Hepatocyte (in vitro differentiated cells): ENCODE data around the gene TDP2. TPM values are rescaled to one million over a fixed set of nuclear protein-coding genes. Genes with fewer than 3 reads are reported as not detected.

Experiments used
- DNase-seq: peaks from one replicate; pipeline ENCODE4 v3.0.0-alpha.2; 2016; ENCODE audit warnings: low spot score
- H2AFZ ChIP-seq: fragments of 200-600 bp; sonication (generic); 2 replicates; pipeline ENCODE4 v1.6.0; 2016; ENCODE audit warnings: antibody characterized with exemption, mild to moderate bottlenecking
- H3K27ac ChIP-seq: fragments of 200-600 bp; sonication (generic); 2 replicates; pipeline ENCODE4 v1.5.1; 2016; ENCODE audit warnings: mild to moderate bottlenecking
- H3K27me3 ChIP-seq: fragments of 200-600 bp; sonication (generic); 2 replicates; pipeline ENCODE4 v1.6.1; 2016
- H3K36me3 ChIP-seq: fragments of 200-600 bp; sonication (generic); replicated peaks from 2 replicates; pipeline ENCODE4 v1.5.1; 2016; ENCODE audit warnings: low read depth; ENCODE audit not compliant: insufficient read depth
- H3K4me1 ChIP-seq: fragments of 200-600 bp; sonication (generic); 2 replicates; pipeline ENCODE4 v1.5.1; 2016; ENCODE audit warnings: mild to moderate bottlenecking, moderate library complexity; ENCODE audit not compliant: insufficient read depth
- H3K4me2 ChIP-seq: fragments of 200-600 bp; sonication (generic); 2 replicates; pipeline ENCODE4 v1.6.0; 2016
- H3K4me3 ChIP-seq: fragments of 200-600 bp; sonication (generic); 2 replicates; pipeline ENCODE4 v1.5.1; 2016; ENCODE audit warnings: mild to moderate bottlenecking
- H3K79me2 ChIP-seq: fragments of 200-600 bp; sonication (generic); 2 replicates; pipeline ENCODE4 v1.6.0; 2017; ENCODE audit warnings: mild to moderate bottlenecking
- H3K9me2 ChIP-seq: fragments of 200-600 bp; sonication (generic); replicated peaks from 2 replicates; pipeline ENCODE4 v1.6.0; 2017; ENCODE audit warnings: mild to moderate bottlenecking; ENCODE audit not compliant: insufficient read depth
- H3K9me3 ChIP-seq: fragments of 200-600 bp; sonication (generic); 2 replicates; pipeline ENCODE4 v1.5.1; 2016; ENCODE audit warnings: low read depth, mild to moderate bottlenecking
- H4K20me1 ChIP-seq: fragments of 200-600 bp; sonication (generic); 2 replicates; pipeline ENCODE4 v1.6.0; 2016; ENCODE audit warnings: mild to moderate bottlenecking; ENCODE audit not compliant: insufficient read depth, poor library complexity, severe bottlenecking
- CTCF ChIP-seq: fragments of 200-600 bp; sonication (generic); IDR thresholded peaks from 2 replicates; pipeline ENCODE4 v1.5.1; 2016; ENCODE audit warnings: antibody characterized with exemption, mild to moderate bottlenecking; ENCODE audit not compliant: poor library complexity
- EZH2 ChIP-seq: fragments of 200-600 bp; sonication (generic); IDR thresholded peaks from 2 replicates; pipeline ENCODE4 v1.6.1; 2016; ENCODE audit warnings: antibody characterized with exemption, mild to moderate bottlenecking, borderline replicate concordance
- EZH2phosphoT487 ChIP-seq: fragments of 200-600 bp; sonication (generic); IDR thresholded peaks from one replicate; pipeline ENCODE4 v1.6.1; 2018; ENCODE audit warnings: antibody characterized with exemption, mild to moderate bottlenecking, low read depth, moderate library complexity; ENCODE audit not compliant: unreplicated experiment, severe bottlenecking
- WGBS: methylation state at CpG from one replicate; pipeline ENCODE4 v1.1.6; 2016; ENCODE audit warnings: low lambda C conversion rate; ENCODE audit errors: missing lambda C conversion rate; 5-methylcytosine and 5-hydroxymethylcytosine counted together
- polyA plus RNA-seq: library from polyadenylated mRNA; unstranded; fragments of >200 nt; fragmentation: Nextera tagmentation; extraction: Ambion mirVana; gene quantifications from 2 replicates; pipeline ENCODE4 v1.2.1, GENCODE V29; 2016
- total RNA-seq: library from RNA; depleted of rRNA; stranded (reverse); fragments of >200 nt; gene quantifications from 2 replicates; pipeline ENCODE4 v1.2.3, GENCODE V29; 2014

TDP2 gene
- total and polyA plus RNA-seq, 2 experiments from 2014 or later = 75.5 to 117 TPM

DNA sequence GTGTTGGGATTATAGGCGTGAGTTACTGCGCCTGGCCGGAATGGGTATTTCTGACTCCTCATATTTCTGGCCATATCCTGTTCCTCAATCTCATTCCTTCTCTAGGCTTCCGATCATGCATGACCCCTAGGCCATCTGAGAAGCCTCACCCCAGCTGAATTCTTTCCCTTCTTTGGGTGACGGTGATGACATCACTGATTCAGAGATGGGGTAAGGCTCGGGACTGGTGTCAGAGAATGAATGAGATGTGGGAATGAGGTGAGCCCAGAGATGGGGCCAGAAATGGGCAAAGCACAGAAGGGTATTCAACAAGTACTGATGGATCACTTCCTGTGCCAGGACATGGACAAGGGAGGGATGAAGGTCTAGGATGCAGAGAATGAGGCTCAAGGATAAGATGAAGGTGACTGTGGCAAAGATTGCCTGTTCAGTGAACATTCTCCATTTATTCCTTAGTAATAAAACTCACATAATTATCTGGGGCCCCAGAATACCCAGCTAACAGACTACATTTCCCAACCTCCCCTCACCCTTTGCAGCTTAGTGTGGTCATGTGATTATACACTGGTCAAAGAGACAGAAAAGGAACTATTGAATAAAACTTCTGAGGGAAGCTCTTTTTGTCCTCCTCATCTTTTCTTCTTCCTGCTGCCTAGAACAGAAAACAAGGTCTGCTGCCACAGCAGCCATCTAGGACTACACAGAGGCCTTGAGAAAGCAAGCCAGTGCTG, 60.3 kb downstream of the TDP2 start:
- DNase-seq = no peak
- Histone ChIP-seq H3K9me3 (no peaks in the 10 kb centered on the region), H2AFZ (no peak overlapping the region), H3K36me3 (no peaks in the 10 kb centered on the region), H3K4me3 (no peak overlapping the region), H3K27me3 (no peaks in the 10 kb centered on the region), H3K4me1 (no peaks in the 10 kb centered on the region), H4K20me1 (no peaks in the 10 kb centered on the region), H3K9me2 (no peaks in the 10 kb centered on the region), H3K4me2 (no peak overlapping the region), H3K27ac (peak overlapping the region; percentile 59), H3K79me2 (no peaks in the 10 kb centered on the region)
- TF ChIP-seq EZH2 = no peak
- TF ChIP-seq EZH2phosphoT487 = no peak
- no peak for TF ChIP-seq CTCF
- WGBS = 95% methylated on average over 6 of the region's 6 CpGs

DNA sequence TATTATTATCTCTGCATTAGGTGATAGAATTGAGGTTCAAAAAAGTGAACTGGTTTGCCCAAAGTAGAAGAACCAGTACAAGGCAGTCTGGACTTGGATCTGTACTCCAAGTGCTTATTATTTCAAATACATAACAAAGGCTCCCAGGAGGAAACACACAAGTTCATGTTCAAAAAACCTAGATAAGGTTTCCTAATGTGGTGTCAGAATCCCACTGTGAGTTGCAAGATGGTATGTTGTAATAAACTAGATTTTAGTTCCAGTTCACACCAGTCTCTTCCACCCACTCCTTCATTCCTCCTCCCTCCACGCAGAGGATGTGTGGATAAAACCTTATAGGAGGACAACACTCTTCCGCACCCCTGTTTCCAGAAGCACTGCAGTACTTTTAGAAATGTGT, 63.5 kb downstream of the TDP2 start:
- H3K4me3 ChIP-seq = no peak overlapping the region
- DNase-seq = no peak
- 93% methylated on average over 2 of the region's 2 CpGs for WGBS
- no peaks in the 10 kb centered on the region for H4K20me1 ChIP-seq
- H3K27ac ChIP-seq = no peak overlapping the region
- no peaks in the 10 kb centered on the region for H3K9me3 ChIP-seq
- H2AFZ ChIP-seq = no peak overlapping the region
- no peak overlapping the region for H3K4me2 ChIP-seq
- H3K36me3 ChIP-seq = no peaks in the 10 kb centered on the region
- H3K79me2 ChIP-seq = no peaks in the 10 kb centered on the region
- H3K9me2 ChIP-seq = no peaks in the 10 kb centered on the region
- no peaks in the 10 kb centered on the region for H3K27me3 ChIP-seq
- no peaks in the 10 kb centered on the region for H3K4me1 ChIP-seq
- TF ChIP-seq CTCF (no peak), EZH2 (no peak), EZH2phosphoT487 (no peak)

DNA sequence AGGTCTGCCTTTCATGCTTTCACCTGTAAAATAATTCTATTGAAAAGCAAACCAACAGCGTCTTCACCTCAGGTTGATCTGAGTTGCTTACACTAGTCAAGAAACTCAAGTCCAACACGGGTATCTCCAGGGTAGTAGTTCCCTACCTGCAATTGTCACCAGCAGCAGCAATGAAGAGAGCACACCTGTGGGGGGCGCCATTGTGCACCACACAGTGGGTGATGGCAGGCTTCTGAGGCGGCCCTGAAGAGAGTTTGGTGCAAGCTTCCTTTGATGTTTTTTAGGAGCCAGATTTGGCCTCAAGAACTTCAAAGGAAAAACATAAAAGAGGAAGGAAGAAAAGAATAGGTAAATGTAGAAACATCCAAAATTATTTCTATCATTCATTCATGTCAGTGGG, 65.8 kb downstream of the TDP2 start:
- H3K4me3 ChIP-seq = no peak overlapping the region
- H3K36me3 ChIP-seq = no peaks in the 10 kb centered on the region
- no peaks in the 10 kb centered on the region for H4K20me1 ChIP-seq
- no peaks in the 10 kb centered on the region for H3K4me1 ChIP-seq
- DNase-seq = no peak
- no peaks in the 10 kb centered on the region for H3K9me3 ChIP-seq
- H3K4me2 ChIP-seq = no peak overlapping the region
- H2AFZ ChIP-seq = no peak overlapping the region
- 62% methylated on average over 4 of the region's 4 CpGs for WGBS
- H3K9me2 ChIP-seq = no peaks in the 10 kb centered on the region
- H3K79me2 ChIP-seq = no peaks in the 10 kb centered on the region
- TF ChIP-seq CTCF (peak; percentile 3), EZH2 (no peak)
- H3K27ac ChIP-seq = no peak overlapping the region
- H3K27me3 ChIP-seq = no peaks in the 10 kb centered on the region

Other genes starting within 250 kb of the TDP2 start
- gene GPLD1, start 177.3 kb downstream of the TDP2 start, total RNA-seq = 5.0 and 5.8 TPM in 2 replicates
- 2.8 TPM in 2 replicates for gene GPLD1, start 177.3 kb downstream of the TDP2 start, polyA plus RNA-seq
- 15.3 and 16.8 TPM in 2 replicates for gene ALDH5A1, start 171.9 kb downstream of the TDP2 start, total RNA-seq
- 10.7 and 12.3 TPM in 2 replicates for gene ALDH5A1, start 171.9 kb downstream of the TDP2 start, polyA plus RNA-seq
- gene KIAA0319, start 20.7 kb downstream of the TDP2 start, total RNA-seq = 0.32 and 0.47 TPM in 2 replicates
- 0.42 and 0.44 TPM in 2 replicates for gene KIAA0319, start 20.7 kb downstream of the TDP2 start, polyA plus RNA-seq
- gene ACOT13, start 178 bp upstream of the TDP2 start, total RNA-seq = 19.7 and 30.1 TPM in 2 replicates
- 52.5 and 61.6 TPM in 2 replicates for gene ACOT13, start 178 bp upstream of the TDP2 start, polyA plus RNA-seq
- gene C6orf62, start 52.3 kb upstream of the TDP2 start, total RNA-seq = 64.1 and 72.1 TPM in 2 replicates
- 27.2 and 29.6 TPM in 2 replicates for gene C6orf62, start 52.3 kb upstream of the TDP2 start, polyA plus RNA-seq
- gene GMNN, start 108.0 kb upstream of the TDP2 start, total RNA-seq = 66.8 and 73.1 TPM in 2 replicates
- 65.3 and 76.3 TPM in 2 replicates for gene GMNN, start 108.0 kb upstream of the TDP2 start, polyA plus RNA-seq
- not detected in 2 replicates for gene ARMH2, start 132.0 kb upstream of the TDP2 start, total RNA-seq
- not detected in 2 replicates for gene ARMH2, start 132.0 kb upstream of the TDP2 start, polyA plus RNA-seq